Loucy (cell line): ENCODE measurements around the gene ATAD2B.

Experiments
- EZH2phosphoT487 ChIP-seq: fragments of 200-600 bp; IDR thresholded peaks from 2 replicates; pipeline ENCODE4 v1.6.1; 2018; ENCODE audit warnings: antibody characterized with exemption, mild to moderate bottlenecking, moderate library complexity, borderline replicate concordance
- TF ChIP-seq, protein P1 (sequence below): fragments of 200-600 bp; sonication (generic); conservative IDR thresholded peaks from 2 replicates; pipeline ENCODE4 v1.5.1; 2014; ENCODE audit warnings: mild to moderate bottlenecking, antibody characterized with exemption, low read length

- TF ChIP-seq, protein P1, sequence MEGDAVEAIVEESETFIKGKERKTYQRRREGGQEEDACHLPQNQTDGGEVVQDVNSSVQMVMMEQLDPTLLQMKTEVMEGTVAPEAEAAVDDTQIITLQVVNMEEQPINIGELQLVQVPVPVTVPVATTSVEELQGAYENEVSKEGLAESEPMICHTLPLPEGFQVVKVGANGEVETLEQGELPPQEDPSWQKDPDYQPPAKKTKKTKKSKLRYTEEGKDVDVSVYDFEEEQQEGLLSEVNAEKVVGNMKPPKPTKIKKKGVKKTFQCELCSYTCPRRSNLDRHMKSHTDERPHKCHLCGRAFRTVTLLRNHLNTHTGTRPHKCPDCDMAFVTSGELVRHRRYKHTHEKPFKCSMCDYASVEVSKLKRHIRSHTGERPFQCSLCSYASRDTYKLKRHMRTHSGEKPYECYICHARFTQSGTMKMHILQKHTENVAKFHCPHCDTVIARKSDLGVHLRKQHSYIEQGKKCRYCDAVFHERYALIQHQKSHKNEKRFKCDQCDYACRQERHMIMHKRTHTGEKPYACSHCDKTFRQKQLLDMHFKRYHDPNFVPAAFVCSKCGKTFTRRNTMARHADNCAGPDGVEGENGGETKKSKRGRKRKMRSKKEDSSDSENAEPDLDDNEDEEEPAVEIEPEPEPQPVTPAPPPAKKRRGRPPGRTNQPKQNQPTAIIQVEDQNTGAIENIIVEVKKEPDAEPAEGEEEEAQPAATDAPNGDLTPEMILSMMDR: no peak
- no peak for TF ChIP-seq EZH2phosphoT487
Observed at GRCh38 chr2:23809150-23809549, 117.8 kb downstream of the ATAD2B start.
